Measurements from ENCODE around the gene HMCN2.

The HMCN2 gene, protein sequence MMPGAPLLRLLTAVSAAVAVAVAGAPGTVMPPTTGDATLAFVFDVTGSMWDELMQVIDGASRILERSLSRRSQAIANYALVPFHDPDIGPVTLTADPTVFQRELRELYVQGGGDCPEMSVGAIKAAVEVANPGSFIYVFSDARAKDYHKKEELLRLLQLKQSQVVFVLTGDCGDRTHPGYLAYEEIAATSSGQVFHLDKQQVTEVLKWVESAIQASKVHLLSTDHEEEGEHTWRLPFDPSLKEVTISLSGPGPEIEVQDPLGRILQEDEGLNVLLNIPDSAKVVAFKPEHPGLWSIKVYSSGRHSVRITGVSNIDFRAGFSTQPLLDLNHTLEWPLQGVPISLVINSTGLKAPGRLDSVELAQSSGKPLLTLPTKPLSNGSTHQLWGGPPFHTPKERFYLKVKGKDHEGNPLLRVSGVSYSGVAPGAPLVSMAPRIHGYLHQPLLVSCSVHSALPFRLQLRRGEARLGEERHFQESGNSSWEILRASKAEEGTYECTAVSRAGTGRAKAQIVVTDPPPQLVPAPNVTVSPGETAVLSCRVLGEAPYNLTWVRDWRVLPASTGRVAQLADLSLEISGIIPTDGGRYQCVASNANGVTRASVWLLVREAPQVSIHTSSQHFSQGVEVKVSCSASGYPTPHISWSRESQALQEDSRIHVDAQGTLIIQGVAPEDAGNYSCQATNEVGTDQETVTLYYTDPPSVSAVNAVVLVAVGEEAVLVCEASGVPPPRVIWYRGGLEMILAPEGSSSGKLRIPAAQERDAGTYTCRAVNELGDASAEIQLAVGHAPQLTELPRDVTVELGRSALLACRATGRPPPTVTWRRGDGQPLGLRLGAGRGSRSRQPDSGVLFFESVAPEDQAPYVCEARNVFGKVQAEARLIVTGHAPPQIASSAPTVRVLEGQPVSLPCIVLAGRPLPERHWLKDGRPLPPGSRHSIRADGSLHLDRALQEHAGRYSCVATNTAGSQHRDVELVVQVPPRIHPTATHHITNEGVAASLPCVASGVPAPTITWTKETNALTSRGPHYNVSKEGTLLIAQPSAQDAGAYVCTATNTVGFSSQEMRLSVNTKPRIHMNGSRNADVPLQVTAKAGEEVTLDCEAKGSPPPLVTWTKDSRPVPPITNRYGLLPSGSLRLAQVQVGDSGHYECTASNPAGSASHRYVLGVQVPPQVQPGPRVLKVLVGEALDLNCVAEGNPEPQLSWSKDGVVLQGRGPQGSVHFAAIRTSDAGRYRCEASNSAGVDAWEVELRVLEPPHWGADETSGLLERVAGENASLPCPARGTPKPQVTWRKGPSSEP (N-terminal part only)

DNA sequence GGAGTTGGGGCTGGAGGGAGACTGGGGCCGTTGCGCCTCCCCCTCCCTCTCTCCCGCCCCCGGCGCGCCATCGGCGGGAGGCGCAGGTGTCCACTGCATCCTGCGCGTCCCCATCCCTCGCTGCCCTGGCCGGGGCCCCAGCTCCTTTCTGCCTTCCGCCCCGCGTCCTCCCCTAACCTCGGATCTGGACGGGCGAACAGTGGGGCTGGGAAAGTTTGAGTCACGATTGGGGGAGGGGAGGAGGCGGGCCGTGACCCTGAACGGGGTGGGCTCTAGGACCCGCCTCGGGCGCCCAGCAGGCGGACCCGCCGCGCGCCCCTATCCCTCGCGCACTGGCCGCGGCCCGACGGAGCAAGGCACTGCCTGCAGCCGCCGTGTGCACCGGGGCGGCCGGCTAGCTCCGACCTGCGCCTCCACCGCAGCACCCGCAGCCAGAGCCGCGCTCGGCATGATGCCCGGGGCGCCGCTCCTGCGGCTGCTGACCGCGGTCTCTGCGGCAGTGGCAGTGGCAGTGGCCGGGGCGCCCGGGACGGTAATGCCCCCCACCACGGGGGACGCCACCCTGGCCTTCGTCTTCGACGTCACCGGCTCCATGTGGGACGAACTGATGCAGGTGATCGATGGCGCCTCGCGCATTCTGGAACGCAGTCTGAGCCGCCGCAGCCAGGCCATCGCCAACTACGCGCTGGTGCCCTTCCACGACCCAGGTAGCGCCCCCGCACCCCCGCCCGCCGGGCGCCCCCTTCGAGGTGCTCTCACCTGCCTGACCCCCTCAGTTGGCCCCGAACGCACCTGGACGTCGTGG, at the start of gene HMCN2:
Gene HMCN2 (plus strand): TSS at position 330 of the 805 bp plus-strand sequence. CDS start 119 bp downstream, at position 449.
- FAIRE-seq (no peak), DNase-seq (ENCODE audit: low spot score) (no peak)

DNA sequence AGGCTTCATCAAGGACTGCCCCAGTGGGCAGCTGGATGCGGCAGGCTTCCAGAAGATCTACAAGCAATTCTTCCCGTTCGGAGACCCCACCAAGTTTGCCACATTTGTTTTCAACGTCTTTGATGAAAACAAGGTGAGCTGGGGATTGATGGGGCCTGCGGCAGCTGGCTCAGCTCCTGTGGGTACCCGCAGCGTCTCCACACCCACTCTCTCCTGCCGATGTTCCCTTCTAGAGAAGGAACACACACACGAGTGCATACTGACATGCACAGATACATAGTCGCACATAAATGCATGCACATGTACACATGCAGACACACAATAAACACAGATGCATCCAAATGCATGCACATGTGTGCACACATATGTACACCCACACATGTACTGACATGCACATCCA, 47.7 kb upstream of the HMCN2 start:
- DNase-seq (ENCODE audit: low spot score) (no peak), FAIRE-seq (no peak)

DNA sequence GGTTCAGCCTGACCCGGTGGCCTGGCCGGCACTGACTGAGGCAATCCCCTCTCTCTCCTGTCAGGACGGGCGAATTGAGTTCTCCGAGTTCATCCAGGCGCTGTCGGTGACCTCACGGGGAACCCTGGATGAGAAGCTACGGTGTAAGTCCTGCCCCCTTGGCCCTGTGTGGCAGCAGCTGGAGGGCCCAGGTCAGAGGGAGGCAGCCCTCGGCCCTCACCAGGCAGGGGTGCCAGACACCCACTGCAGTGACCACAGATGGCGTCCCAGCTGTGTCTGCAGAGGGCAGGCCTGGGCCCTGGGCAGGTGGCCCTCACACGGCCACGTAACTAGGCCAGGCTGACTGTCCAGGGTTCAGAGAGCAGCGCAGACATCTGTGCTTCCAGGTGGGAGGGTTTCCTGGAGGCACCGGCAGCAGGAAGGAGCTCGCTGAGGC, 45.9 kb upstream of the HMCN2 start:
- no peak for DNase-seq (ENCODE audit: low spot score)
- no peak for FAIRE-seq

DNA sequence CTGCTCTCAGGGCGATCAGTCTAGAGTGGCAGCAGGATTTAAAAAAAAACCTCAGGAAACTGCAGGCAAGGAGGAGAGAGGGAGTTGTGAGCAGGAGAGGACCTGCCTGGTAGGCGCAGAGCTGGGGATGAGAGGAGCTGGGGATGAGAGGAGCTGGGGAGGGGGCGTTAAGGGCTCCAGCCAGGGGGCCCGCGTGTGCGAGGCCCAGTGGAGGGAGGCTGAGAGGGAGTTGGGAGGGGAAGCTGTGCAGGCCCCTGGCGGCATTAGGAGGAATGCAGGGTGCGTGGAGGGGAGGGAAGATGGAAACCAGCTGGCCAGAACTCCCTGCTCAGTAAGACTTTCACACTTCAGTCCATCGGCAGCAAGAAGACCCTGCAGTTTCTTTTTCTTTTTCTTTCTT, 45.2 kb upstream of the HMCN2 start:
- FAIRE-seq (no peak), DNase-seq (ENCODE audit: low spot score) (no peak)

DNA sequence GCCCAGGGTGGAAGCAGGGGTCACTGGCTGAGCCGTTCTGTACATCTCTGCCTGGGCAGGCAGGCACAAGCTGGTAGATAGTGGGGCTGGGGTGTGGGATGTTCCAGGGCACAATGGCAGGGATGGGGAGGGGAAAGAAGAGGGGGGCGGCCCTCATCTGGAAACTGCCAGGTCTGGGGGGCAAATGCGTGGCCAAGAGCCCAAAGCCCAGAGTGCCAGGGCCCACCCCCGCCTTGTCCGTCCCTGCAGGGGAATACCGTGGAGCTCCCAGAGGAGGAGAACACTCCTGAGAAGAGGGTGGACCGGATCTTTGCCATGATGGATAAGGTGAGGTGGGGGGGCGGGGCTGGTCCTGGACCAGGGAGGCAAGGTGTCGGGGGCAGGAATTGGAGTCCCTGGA, 42.7 kb upstream of the HMCN2 start:
- no peak for FAIRE-seq

DNA sequence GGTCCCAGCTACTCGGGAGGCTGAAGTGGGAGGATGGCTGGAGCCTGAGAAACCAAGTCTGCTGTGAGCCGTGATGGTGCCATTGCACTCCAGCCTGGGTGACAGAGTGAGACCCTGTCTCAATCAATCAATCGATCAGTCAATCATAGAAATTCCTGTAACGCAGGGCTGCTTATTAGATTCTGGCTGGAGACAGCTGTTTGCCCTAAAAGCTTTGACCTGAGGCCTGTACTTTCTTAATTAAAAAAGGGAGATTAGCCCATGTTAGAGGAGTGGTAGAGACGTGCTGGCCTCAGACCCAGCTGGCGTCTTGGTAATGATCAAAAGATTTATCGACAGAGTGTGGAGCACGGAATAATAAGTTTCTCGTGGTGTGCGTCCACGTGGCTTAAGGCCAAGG, 40.5 kb upstream of the HMCN2 start:
- FAIRE-seq: no peak
- no peak for DNase-seq (ENCODE audit: low spot score)

More for the DNA sequence above, 42.7 kb upstream of the HMCN2 start:
- no peak for DNase-seq (ENCODE audit: low spot score)

DNA sequence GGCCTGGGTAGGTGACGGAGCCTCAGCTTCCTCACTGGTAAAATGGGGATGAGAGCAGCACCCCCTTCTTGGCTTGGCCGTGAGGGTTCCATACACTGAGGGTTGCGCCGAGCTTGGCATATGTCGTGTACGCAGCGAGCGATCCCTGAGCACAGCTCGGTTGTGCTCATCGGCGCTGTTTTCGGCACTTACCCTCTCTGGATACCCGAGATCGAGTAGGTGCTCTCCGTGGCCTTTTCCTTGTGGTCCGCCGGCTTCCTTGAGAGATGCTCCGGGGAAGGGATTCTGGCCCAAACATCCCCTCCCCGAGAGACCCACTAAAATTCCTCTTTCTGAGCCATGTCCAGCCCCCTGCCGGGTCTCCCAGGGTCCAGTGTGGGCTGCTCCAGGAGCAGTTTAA, 40.0 kb upstream of the HMCN2 start:
- no peak for FAIRE-seq
- DNase-seq (ENCODE audit: low spot score): no peak

DNA sequence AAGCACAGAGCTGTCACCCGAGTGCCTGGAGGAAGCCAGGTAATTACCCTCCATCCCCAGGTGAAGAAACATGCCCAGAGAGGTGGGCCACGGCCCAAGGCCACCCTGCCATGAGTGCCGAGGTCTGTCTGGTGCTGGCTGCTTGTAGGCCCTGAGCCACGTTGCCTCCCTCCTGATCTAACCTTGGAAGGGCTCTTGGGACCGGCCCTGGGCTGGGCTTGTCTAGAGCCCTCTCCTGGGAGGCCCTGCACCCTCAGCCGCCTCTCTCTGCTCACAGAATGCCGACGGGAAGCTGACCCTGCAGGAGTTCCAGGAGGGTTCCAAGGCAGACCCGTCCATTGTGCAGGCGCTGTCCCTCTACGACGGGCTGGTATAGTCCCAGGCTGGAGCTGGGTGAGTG, 39.4 kb upstream of the HMCN2 start:
- DNase-seq (ENCODE audit: low spot score) (no peak), FAIRE-seq (no peak)

DNA sequence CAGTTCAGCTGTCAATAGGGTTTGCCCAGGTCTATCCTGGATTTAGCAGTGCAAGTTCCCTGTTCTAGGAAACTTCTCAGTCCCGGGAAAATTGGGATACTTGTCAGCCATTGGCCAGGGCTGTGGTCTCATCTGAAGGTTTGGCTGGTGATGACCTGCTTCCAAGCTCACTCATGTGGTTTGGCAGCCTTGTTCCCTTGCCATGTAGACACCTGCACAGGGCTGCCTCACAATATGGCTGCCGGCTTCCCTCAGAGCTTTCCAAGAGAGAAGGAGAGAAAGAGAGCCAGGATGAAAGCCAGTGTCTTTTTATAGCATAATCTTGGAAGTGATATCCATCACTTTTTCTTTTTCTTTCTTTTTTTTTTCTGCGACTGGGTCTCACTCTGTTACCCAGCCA, 37.7 kb upstream of the HMCN2 start:
- no peak for FAIRE-seq
- no peak for DNase-seq (ENCODE audit: low spot score)

DNA sequence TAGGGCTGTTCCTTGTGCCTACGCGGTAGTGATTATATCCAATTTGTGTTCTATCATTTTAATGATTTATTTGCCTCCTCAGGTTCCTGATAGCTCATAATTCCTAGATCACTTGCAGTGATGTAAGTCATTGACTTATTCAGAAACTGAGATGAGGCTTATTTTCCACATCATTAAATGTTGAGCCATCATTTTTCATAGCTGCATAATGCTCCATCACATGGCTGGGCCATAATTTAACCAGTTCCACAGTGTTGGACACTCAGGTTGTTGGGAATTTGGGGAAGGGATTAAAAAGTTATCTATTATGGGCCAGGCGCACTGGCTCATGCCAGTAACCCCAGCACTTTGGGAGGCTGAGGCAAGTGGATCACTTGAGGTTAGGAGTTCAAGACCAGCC, 35.8 kb upstream of the HMCN2 start:
- FAIRE-seq: no peak
- no peak for DNase-seq (ENCODE audit: low spot score)

DNA sequence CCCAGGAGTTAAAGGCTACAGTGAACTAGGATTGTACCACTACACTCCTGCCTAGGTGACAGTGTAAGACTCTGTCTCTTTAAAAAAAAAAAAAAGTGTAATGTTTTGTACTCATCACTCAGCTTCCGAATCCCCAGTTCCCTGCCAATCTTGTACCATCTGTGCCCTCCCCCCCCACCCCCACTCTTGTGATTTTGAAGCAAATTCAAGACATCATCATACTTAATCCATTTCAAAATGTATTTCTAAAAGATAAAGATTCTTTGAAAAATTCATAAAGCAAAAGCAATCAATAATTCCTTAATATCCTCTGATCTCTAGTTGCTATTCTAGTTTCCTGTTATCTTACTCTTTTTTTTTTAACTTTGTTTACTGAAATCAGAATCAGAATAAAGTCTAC, 34.9 kb upstream of the HMCN2 start:
- no peak for FAIRE-seq
- no peak for DNase-seq (ENCODE audit: low spot score)

DNA sequence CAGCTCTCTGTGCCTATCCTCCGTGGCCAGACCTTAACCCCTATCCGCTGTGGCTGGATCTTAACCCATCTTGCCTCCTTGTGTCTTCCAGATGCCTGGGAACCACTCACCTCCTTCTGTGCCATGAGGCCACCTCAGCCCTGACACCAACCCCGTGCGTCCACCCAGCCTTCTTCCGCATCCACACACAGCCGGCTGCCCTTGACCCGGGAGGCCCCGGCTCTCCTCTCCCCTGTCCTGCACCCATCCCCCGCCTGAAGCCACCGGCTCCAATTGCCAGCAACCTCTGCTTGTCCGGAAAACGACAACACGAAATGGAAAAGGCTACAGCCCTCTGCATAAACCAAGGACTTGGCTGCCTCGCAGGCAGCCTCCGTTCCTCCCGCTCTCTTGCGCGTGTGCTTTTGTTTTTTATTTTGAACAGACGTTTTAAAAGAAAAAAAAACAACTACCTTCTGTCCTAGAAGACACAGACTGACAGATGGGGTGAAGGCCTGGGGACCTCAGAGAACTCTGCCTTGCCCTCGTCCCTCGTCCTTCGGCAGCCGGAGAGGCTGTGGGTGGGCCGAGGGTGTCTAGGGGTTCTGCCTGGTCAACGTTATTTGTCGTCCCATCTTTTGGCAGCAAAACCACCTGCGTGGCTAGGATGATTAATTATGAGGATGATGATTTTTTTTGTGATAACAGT, 32.5 kb upstream of the HMCN2 start:
- FAIRE-seq (no peak), DNase-seq (ENCODE audit: low spot score) (no peak)

DNA sequence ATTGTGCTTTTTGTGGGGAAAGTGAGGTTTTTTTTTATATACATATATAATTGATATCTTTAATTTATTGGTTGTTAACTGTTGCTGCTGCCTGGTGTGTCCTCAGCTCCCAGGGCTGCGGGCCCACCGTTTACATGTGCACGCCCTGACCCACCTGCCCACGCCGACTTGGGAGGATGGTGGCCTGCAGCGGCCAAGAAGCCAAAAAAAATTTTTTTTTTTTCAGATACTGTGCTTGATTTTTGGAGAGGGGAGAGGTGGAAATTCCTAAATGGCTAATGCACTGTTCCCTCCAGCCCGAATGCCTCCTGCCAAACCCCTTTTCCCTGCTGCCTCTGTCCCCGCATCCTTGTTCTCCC, 32.0 kb upstream of the HMCN2 start:
- DNase-seq (ENCODE audit: low spot score) (no peak), FAIRE-seq (no peak)

DNA sequence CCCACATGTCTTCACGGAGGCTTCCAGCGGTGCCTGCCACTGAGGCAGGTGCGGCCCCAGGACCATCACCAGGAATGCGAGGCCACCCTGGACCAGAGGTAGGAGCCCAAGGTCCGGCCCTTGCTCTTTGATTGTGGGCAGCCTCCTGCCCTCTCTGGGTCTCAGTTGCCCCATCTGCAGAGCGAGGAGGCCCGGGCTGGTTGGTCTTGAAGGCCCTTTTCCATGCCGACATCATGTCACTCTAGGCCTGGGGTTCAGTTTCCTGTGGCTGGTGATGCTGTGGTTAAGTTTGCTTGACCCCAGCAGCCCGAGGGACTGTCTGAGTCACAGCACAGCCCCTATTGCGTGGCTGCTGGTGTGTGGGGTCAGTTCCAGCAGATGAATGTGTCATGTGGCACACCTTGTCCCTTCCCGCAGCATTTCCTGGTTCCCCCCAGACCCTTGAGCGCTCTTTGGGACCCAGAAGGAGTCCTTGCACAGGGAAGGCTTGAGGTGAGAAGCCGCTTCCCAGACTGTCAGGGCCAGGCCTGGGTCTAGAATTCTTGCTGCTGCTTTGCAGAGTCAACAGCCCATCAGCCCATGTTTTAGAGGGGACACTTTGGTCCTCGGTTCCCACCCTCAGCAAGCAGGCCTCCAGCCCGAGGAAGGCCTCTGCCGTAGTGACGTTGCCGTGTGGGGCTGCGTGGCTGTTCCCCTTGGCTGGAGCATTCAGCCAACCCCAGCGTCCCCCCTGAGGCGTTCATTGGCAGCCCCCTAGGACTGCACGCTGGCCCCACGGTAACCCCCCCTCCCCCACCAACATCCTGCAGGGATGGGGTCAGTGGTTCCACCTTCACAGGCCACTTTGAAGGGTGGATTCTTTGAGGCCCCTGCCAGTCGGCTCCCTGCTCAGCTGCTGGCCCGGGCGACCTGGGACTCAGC, 31.0 kb upstream of the HMCN2 start:
- FAIRE-seq (no peak), DNase-seq (ENCODE audit: low spot score) (peak; percentile 53)

DNA sequence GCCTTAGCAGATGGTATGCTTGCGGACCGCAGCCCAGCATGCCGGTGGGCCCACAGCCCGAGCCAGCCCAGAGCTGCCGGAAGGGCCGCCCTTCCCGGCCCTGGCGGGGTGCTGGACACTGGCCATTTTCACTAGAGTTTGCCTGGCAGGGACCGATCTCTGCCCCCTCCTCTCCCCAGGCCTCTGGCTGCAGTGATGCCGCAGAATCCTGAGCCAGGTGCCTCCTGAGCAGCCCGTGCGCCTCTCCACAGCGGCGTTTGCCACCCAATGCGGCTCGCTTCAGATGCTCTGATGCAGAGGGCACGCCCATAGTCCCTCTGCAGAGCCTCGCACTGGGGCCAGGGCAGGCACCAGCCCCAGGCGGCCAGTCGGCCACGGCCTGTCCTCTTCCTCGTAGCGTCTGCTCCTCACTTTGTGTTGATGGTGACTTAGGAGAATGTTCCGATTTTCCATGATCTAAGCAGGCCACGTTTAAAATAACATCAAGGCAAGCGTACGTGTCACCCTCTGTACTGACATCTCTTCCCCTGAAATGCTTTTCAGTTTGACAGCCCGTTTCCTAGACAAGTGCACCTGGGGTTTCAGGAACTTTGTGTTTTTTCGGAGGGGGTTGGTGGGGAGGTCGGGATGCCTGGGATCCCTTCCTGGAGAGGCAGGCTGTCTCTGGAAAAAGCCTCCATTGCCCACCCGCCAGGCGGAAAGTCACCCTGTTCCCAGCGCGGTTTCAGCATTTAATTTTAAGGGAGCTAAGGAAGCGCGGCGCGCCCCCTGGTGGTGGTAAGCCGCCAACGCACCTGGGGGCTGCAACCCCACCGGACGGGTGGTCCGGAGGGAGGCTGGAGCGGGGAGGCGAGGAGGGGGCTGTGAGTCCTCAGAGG, 29.8 kb upstream of the HMCN2 start:
- FAIRE-seq: no peak

DNA sequence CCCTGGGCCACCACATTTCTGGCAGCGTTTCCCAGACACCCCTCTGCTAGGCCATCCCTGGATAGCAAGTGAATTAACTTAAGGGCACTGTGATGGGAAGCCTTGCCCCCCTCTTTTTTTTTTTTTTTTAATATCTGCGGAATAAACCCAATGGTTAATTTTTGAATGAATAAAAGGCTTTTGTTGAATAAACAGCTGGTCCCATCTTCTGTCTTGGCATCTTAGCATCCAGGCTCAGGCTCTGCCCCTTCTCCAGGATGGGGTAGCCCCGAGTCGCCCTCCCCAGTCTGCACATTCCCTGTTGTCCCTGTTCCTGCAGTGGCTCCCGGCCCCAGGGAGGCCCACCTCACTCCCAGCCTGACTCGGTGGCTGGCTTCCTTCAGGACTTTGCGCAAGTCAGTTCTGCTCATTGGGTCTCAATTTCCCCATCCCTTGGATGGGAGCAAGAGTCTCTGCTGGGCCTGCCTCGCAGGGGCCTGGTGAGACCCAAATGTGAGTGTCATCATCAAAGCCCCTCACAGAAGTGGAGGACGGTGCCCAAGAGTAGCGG, 29.0 kb upstream of the HMCN2 start:
- no peak for FAIRE-seq
- DNase-seq (ENCODE audit: low spot score): no peak

More for the DNA sequence above, 29.8 kb upstream of the HMCN2 start:
- DNase-seq (ENCODE audit: low spot score): peak; percentile 20

DNA sequence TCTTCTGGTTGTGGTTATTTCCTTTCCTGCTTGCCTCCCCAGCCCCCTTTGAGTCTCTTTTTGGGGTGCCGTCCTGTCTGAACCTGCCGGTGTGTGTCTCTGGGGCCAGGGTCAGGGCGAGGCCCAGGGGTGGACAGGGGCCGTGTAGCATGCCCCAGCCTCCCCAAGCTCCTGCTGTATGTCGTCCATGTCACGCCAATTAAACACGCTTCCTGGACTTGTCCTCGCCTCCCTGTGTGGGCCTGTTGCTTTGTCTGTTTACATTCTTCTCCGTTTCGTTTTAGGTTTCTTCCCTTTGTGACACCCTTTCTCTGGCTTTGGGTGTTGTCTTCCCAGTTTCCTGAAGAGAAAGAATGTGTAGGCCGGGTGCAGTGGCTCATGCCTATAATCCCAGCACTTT, 28.5 kb upstream of the HMCN2 start:
- FAIRE-seq: no peak
- DNase-seq (ENCODE audit: low spot score): no peak
